Amniotic epithelial cell (primary cell): ENCODE data around the gene ALDH1L1.
A peak's percentile ranks its signal among the peaks of the same experiment; 100 is the strongest.

Experiments used
- DNase-seq: peaks from one replicate; pipeline ENCODE4 v3.0.0-alpha.2; 2010; ENCODE audit warnings: low read depth

The ALDH1L1 gene

DNA sequence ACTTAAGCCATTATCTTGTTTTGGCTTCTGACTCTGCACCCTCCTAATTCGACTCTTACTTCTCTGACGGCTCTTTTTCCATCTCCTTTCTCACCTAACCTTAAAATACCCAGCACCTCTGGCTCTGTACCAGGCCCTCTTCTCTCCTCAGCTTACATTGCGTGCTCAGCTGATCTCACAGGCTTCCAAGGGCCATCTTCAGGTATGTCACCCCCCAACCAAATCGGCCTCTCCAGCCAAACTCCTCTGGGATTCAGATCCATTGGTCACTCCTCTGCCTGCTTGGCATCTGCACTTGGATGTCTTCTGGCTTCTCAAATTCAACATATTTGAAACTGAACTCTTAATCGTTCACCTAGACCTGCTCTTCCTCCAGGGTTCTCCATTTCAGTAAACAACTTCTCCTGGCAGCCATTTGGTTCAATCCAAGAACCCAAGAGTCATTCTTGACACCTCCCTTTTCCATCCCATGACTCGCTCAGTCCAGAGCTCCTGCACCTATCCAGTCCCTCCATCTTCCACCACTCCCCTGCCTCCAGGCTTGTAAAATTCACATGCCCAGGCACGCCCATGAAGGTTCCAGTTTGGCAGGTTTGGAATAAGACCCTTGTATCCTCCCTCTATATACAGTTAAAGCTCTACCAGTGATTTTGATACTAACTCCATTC, 61.2 kb downstream of the ALDH1L1 start:
- DNase-seq: no peak

DNA sequence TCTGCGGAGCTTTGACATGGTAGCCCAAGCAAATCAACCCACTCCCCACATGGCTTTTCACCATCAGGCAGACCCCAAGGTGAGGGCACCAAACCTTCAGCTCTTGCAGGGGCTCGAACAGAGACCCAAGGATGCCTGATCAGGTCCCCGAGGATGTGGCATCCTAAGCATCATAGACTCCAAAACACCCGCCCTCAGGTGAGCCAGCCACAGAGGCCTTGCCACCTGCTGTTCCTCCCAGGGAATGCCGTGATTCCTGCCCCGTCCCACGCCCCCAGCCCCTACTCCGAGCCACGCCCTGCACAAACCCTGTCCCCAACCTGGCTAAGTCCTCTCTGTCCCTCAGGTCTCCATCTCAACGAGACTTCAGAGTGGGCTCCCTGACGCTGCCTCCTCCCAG, 61.8 kb downstream of the ALDH1L1 start:
- no peak for DNase-seq

DNA sequence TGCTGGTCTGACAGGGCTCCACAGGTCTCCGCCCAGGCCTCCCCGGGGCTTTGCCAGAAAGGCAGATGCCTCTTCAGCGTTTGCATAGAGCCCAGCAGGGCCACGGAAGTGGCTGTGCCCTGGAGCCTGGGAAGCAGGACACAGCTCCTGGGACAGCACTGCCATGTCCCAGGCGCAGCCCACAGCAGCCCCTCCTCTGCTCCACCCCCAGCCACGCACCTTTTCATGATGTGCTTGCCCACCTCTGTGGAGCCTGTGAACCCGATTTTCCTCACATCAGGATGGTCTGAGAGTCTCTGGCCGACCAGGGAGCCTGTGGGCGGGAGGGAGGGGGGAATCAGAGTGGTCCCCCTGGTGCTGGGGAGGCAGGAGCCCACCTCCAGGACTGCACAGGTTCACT, 62.6 kb downstream of the ALDH1L1 start:
- DNase-seq: no peak

DNA sequence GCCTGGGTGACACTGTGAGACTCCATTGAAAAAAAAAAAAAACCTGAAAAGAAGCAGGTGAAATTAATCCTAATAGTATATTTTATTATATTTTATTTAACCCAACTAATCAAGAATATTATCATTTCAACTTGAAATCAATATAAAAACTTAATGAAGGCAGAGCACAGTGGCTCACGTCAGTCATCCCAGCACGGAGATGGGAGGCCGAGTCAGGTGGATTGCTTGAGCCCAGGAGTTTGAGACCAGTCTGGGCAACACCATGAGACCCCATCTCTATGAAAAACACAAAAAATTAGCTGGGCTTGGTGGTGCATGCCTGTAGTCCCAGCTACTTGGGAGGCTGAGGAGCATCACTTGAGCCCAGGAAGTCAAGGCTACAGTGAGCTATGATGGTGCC, 63.2 kb downstream of the ALDH1L1 start:
- no peak for DNase-seq

- no peak for DNase-seq
Observed at GRCh38 chr3:126116526-126116925, 63.9 kb downstream of the ALDH1L1 start.

GRCh38 chr3:126114443-126115386, 65.7 kb downstream of the ALDH1L1 start:
- DNase-seq: no peak

- DNase-seq: no peak
Observed at GRCh38 chr3:126113733-126114442, 66.5 kb downstream of the ALDH1L1 start.

DNA sequence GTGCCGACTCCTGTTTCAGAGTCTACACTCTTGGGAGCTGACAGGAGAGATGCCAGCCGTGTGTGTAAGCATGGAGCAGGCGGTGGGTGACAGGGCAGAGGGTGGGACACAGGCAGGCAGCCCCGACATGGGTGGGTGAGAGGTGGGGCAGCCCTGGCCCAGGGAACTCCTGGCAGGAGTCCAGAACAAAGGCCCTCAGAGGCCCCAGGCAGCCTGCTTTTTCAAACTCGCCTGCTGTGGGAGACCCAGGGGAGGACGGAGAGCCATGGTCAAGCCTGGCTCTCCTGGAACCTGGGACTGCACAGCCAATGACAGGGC, 67.2 kb downstream of the ALDH1L1 start:
- DNase-seq: no peak

GRCh38 chr3:126112531-126113237, 67.7 kb downstream of the ALDH1L1 start:
- no peak for DNase-seq

- DNase-seq: no peak
Observed at GRCh38 chr3:126111566-126112475, 68.6 kb downstream of the ALDH1L1 start.

- no peak for DNase-seq
Observed at GRCh38 chr3:126111126-126111551, 69.2 kb downstream of the ALDH1L1 start.

DNA sequence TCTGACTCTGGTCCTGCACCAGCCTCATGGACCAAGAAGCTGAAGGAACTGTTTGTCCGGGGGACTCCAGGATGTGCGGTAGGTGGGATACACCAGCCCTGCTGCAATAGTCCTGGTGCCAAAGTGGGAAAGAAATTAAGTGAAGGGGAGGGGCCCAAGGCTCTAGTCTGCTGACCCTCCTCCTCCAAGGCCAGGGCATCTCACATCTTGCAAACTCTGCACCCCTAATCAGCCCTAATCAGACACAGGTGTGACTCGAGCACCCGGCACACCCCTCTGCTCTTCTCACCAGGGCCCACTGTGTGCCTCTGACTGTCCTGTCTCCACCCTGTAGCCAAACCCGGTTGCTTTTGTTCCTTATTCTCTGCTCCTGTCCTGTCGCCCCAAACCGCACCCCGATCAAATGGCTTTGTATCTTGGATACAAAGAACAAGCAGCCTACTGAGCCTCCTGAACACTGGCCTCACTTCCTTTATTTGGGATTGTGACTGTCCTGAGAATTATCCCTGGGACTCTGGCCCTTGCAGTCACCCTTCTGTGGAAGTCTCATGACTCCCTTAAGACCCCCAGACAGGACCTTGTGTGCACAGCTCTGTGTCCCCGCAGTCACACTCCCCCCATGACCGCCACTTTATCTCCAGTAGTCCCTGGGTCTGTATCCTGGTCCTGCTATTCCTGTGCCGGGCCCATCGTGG, 69.8 kb downstream of the ALDH1L1 start:
- DNase-seq: no peak

GRCh38 chr3:126109880-126110235, 70.5 kb downstream of the ALDH1L1 start:
- DNase-seq: no peak

- no peak for DNase-seq
Observed at GRCh38 chr3:126109146-126109879, 71.1 kb downstream of the ALDH1L1 start.

GRCh38 chr3:126108676-126109050, 71.7 kb downstream of the ALDH1L1 start:
- no peak for DNase-seq

- DNase-seq: peak; percentile 58
Observed at GRCh38 chr3:126107957-126108675, 72.3 kb downstream of the ALDH1L1 start.

DNA sequence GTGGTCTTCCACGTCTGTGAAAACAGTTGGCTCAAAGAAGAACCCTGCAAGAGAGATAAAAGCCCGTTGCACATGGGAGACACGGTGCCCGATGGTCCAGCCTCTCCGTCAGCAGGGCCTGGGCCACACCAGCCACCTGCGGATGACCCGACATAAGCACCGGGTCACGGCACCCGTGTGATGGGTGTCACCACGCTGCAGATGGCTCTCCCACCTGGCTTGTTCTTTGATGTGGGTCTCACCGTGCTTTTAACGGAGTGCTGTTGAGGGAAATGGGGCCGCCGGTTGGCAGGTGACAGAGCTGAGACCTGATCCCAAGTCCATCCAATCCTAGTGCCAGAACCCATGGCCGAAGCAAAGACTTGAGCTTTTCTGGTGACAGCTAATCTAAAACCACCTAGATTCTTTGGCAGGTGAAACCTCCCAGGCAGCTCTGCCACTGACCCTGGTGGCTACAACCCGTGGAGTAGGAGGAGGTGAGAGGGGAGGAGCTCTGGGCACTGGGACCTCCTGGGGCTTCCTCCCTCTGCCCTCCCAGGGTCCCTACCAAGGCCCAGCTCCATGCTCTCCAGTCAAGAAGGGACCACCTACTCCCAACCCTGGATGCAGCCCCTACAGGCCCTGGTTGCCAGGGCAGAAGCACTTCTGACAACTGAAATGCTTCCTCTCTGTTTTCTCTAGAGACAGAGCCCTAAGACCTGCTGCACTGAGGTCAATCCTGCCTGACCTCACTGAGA, 73.0 kb downstream of the ALDH1L1 start:
- DNase-seq: no peak
